IMR-90 (cell line): ENCODE data around the gene DHRS3.

Experiments used
- BHLHE40 ChIP-seq: fragments of 150-350 bp; IDR thresholded peaks from 2 replicates; pipeline ENCODE4 v1.6.1; 2016; ENCODE audit warnings: mild to moderate bottlenecking, low read depth, low read length
- CEBPB ChIP-seq: IDR thresholded peaks from 2 replicates; pipeline ENCODE4 v1.6.1; 2012; ENCODE audit warnings: low read depth, low read length, improper control_type of control experiment
- CTCF ChIP-seq: conservative IDR thresholded peaks from 2 replicates; pipeline ENCODE4 v1.5.1; 2012; ENCODE audit warnings: mild to moderate bottlenecking, low read depth, low read length, improper control_type of control experiment
- MAFK ChIP-seq: IDR thresholded peaks from 2 replicates; pipeline ENCODE4 v1.6.1; 2012; ENCODE audit warnings: low read depth, low read length, improper control_type of control experiment
- MXI1 ChIP-seq: IDR thresholded peaks from 2 replicates; pipeline ENCODE4 v1.6.1; 2012; ENCODE audit warnings: low read depth, mild to moderate bottlenecking, low read length, moderate library complexity, borderline replicate concordance
- POLR2A ChIP-seq: IDR thresholded peaks from 2 replicates; pipeline ENCODE4 v1.6.1; 2012; ENCODE audit warnings: mild to moderate bottlenecking, low read depth, low read length
- RAD21 ChIP-seq: IDR thresholded peaks from 2 replicates; pipeline ENCODE4 v1.6.1; 2012; ENCODE audit warnings: low read length, improper control_type of control experiment
- RCOR1 ChIP-seq: IDR thresholded peaks from 2 replicates; pipeline ENCODE4 v1.6.1; 2012; ENCODE audit warnings: mild to moderate bottlenecking, low read length, improper control_type of control experiment; ENCODE audit not compliant: insufficient replicate concordance
- SMC3 ChIP-seq: fragments of 150-350 bp; IDR thresholded peaks from 2 replicates; pipeline ENCODE4 v1.6.1; 2016; ENCODE audit warnings: low read depth, mild to moderate bottlenecking, antibody characterized with exemption, low read length, moderate library complexity
- USF2 ChIP-seq: fragments of 150-350 bp; IDR thresholded peaks from 2 replicates; pipeline ENCODE4 v1.6.1; 2017; ENCODE audit warnings: mild to moderate bottlenecking, antibody characterized with exemption, low read length, low read depth

GRCh38 chr1:12662556-12662955, 44.5 kb upstream of the DHRS3 start:
- TF ChIP-seq CTCF (no peak), USF2 (no peak), BHLHE40 (no peak), MXI1 (no peak), CEBPB (no peak), RAD21 (no peak), SMC3 (no peak), MAFK (no peak), POLR2A (no peak), RCOR1 (no peak)
